WTC11 (cell line): ENCODE results near the gene NRF1. TPM values are rescaled to one million over a fixed set of nuclear protein-coding genes. Genes with fewer than 3 reads are reported as not detected.

Experiments used
- ATAC-seq: fragments of 200-7000 bp; cut with Tn5 transposase; 2 replicates; pipeline ENCODE4 v1.10.0; 2021; ENCODE audit warnings: mild to moderate bottlenecking, moderate library complexity
- CTCF ChIA-PET: fragments of 300-600 bp; sonication (Branson Sonifier 250); formaldehyde crosslinking; loops from one replicate; lab custom pipeline; 2021; ENCODE audit warnings: antibody characterized with exemption; lab: Charles Lee
- POLR2A ChIA-PET: fragments of 350-600 bp; sonication (Branson Sonifier 250); formaldehyde crosslinking; loops from one replicate; lab custom pipeline; 2021; ENCODE audit warnings: antibody characterized with exemption; lab: Charles Lee
- DNase-seq: peaks from one replicate; pipeline ENCODE4 v3.0.0; 2021; ENCODE audit warnings: low spot score
- H3K27ac Mint-ChIP-seq: 2 replicates; pipeline ENCODE4 v1.8.0; 2021; ENCODE audit warnings: mixed read lengths
- H3K27me3 Mint-ChIP-seq: 2 replicates; pipeline ENCODE4 v1.8.0; 2021; ENCODE audit warnings: low read depth, mild to moderate bottlenecking, moderate library complexity, mixed read lengths
- H3K36me3 Mint-ChIP-seq: 2 replicates; pipeline ENCODE4 v1.8.0; 2021; ENCODE audit warnings: mixed read lengths
- H3K4me1 Mint-ChIP-seq: 2 replicates; pipeline ENCODE4 v1.8.0; 2022; ENCODE audit warnings: mixed read lengths
- H3K4me3 Mint-ChIP-seq: 2 replicates; pipeline ENCODE4 v1.8.0; 2021; ENCODE audit warnings: mild to moderate bottlenecking, moderate library complexity, mixed read lengths
- H3K9me3 Mint-ChIP-seq: 2 replicates; pipeline ENCODE4 v1.8.0; 2021; ENCODE audit warnings: mixed read lengths
- CBFB ChIP-seq: sonication (generic); formaldehyde crosslinking; IDR thresholded peaks from 2 replicates; pipeline ENCODE4 v1.8.1; 2022; ENCODE audit warnings: mild to moderate bottlenecking, low read depth, missing genetic modification reagents
- CDX4 ChIP-seq: fragments of 250-450 bp; sonication (Bioruptor Pico); IDR thresholded peaks from 2 replicates; pipeline ENCODE4 v1.9.0; 2021; ENCODE audit warnings: moderate library complexity, mild to moderate bottlenecking, inconsistent platforms, borderline replicate concordance
- CREM ChIP-seq: sonication (generic); formaldehyde crosslinking; IDR thresholded peaks from 2 replicates; pipeline ENCODE4 v1.8.1; 2022; ENCODE audit warnings: mild to moderate bottlenecking, missing genetic modification reagents, moderate library complexity
- E2F4 ChIP-seq: sonication (generic); formaldehyde crosslinking; IDR thresholded peaks from 2 replicates; pipeline ENCODE4 v1.8.1; 2022; ENCODE audit warnings: low read depth, mild to moderate bottlenecking, moderate library complexity, missing genetic modification reagents, borderline replicate concordance
- GABPB1 ChIP-seq: sonication (generic); formaldehyde crosslinking; IDR thresholded peaks from 2 replicates; pipeline ENCODE4 v1.8.1; 2023; ENCODE audit warnings: mild to moderate bottlenecking, missing genetic modification reagents
- GTF2I ChIP-seq: fragments of 250-450 bp; sonication (Bioruptor Pico); conservative IDR thresholded peaks from 2 replicates; pipeline ENCODE4 v1.4.0; 2021; ENCODE audit warnings: mild to moderate bottlenecking
- NR2C2 ChIP-seq: sonication (generic); formaldehyde crosslinking; IDR thresholded peaks from 2 replicates; pipeline ENCODE4 v1.8.0; 2022; ENCODE audit warnings: mild to moderate bottlenecking, missing genetic modification reagents
- PREB ChIP-seq: sonication (generic); formaldehyde crosslinking; IDR thresholded peaks from 2 replicates; pipeline ENCODE4 v1.8.1; 2022; ENCODE audit warnings: mild to moderate bottlenecking, missing genetic modification reagents, moderate library complexity, borderline replicate concordance
- SOX15 ChIP-seq: fragments of 250-450 bp; sonication (Bioruptor Pico); IDR thresholded peaks from 2 replicates; pipeline ENCODE4 v1.9.0; 2021; ENCODE audit warnings: mild to moderate bottlenecking
- TEAD4 ChIP-seq: sonication (generic); formaldehyde crosslinking; IDR thresholded peaks from 2 replicates; pipeline ENCODE4 v1.8.0; 2022; ENCODE audit warnings: mild to moderate bottlenecking, missing genetic modification reagents
- ZBTB21 ChIP-seq: sonication (generic); formaldehyde crosslinking; IDR thresholded peaks from 2 replicates; pipeline ENCODE4 v1.8.1; 2023; ENCODE audit warnings: mild to moderate bottlenecking, missing genetic modification reagents, borderline replicate concordance
- ZNF121 ChIP-seq: sonication (generic); formaldehyde crosslinking; IDR thresholded peaks from 2 replicates; pipeline ENCODE4 v1.8.0; 2023; ENCODE audit warnings: missing genetic modification reagents
- ZNF138 ChIP-seq: sonication (generic); formaldehyde crosslinking; conservative IDR thresholded peaks from 2 replicates; pipeline ENCODE4 v1.8.1; 2022; ENCODE audit warnings: mild to moderate bottlenecking, moderate library complexity, missing genetic modification reagents
- ZNF219 ChIP-seq: sonication (generic); formaldehyde crosslinking; IDR thresholded peaks from 2 replicates; pipeline ENCODE4 v1.8.0; 2023; ENCODE audit warnings: missing genetic modification reagents, mild to moderate bottlenecking, borderline replicate concordance
- ZNF512 ChIP-seq: sonication (generic); formaldehyde crosslinking; IDR thresholded peaks from 2 replicates; pipeline ENCODE4 v1.8.1; 2022; ENCODE audit warnings: missing genetic modification reagents, borderline replicate concordance
- ZNF532 ChIP-seq: fragments of 250-450 bp; sonication (Bioruptor Pico); IDR thresholded peaks from 2 replicates; pipeline ENCODE4 v1.9.0; 2021; ENCODE audit warnings: mild to moderate bottlenecking, borderline replicate concordance
- total RNA-seq: library from RNA; stranded (reverse); gene quantifications from 3 replicates; pipeline ENCODE4 v1.2.3, GENCODE V29; 2021

The NRF1 gene
- total RNA-seq, 1 experiment from 2014 or later: 16.4 TPM

- H3K4me1 Mint-ChIP-seq: no peaks in the 10 kb centered on the region
- TF ChIP-seq ZNF121 (CRISPR knock-in tag): peak; percentile 82; the same call in 1 of the 2 replicates
- no peak for TF ChIP-seq TEAD4 (CRISPR knock-in tag)
- TF ChIP-seq, all 79 proteins: peak for 1
- DNase-seq: no peak
- peaks cover 6% of the 10 kb centered on the region; the same call in 1 of the 2 replicates for H3K9me3 Mint-ChIP-seq
- no peaks in the 10 kb centered on the region for H3K27me3 Mint-ChIP-seq
- POLR2A ChIA-PET: no interaction called here
- no peak for ATAC-seq
- H3K36me3 Mint-ChIP-seq: peaks cover 40% of the 10 kb centered on the region
- no peak overlapping the region for H3K27ac Mint-ChIP-seq
- CTCF ChIA-PET: no interaction called here
- no peak overlapping the region for H3K4me3 Mint-ChIP-seq
Observed at GRCh38 chr7:129724796-129725195, 113.3 kb downstream of the NRF1 start.

- H3K36me3 Mint-ChIP-seq: peaks cover 36% of the 10 kb centered on the region
- ChIA-PET POLR2A (no interaction called here), CTCF (no interaction called here)
- no peaks in the 10 kb centered on the region for H3K27me3 Mint-ChIP-seq
- no peaks in the 10 kb centered on the region for H3K4me1 Mint-ChIP-seq
- TF ChIP-seq ZNF512 (no peak), CBFB (CRISPR knock-in tag) (no peak), GTF2I (no peak), CDX4 (CRISPR knock-in tag) (no peak), CREM (no peak), ZNF138 (CRISPR knock-in tag) (no peak), PREB (CRISPR knock-in tag) (no peak), ZBTB21 (CRISPR knock-in tag) (no peak), E2F4 (CRISPR knock-in tag) (no peak), ZNF219 (CRISPR knock-in tag) (no peak), GABPB1 (CRISPR knock-in tag) (no peak)
- H3K27ac Mint-ChIP-seq: no peak overlapping the region
- no peak for ATAC-seq
- H3K4me3 Mint-ChIP-seq: no peak overlapping the region
- peaks cover 6% of the 10 kb centered on the region; the same call in 1 of the 2 replicates for H3K9me3 Mint-ChIP-seq
- no peak for DNase-seq
Observed at GRCh38 chr7:129728875-129729467, 117.5 kb downstream of the NRF1 start.

- ATAC-seq: no peak
- ChIA-PET CTCF (no interaction called here), POLR2A (no interaction called here)
- no peaks in the 10 kb centered on the region for H3K27me3 Mint-ChIP-seq
- peaks cover 30% of the 10 kb centered on the region for H3K36me3 Mint-ChIP-seq
- peaks cover 4% of the 10 kb centered on the region; the same call in 1 of the 2 replicates for H3K9me3 Mint-ChIP-seq
- no peak for DNase-seq
- H3K4me3 Mint-ChIP-seq: no peak overlapping the region
- no peaks in the 10 kb centered on the region for H3K4me1 Mint-ChIP-seq
- H3K27ac Mint-ChIP-seq: no peak overlapping the region
- TF ChIP-seq ZNF138 (CRISPR knock-in tag) (no peak), NR2C2 (CRISPR knock-in tag) (no peak), SOX15 (CRISPR knock-in tag) (no peak), ZNF512 (no peak), ZNF532 (CRISPR knock-in tag) (no peak)
Observed at GRCh38 chr7:129729511-129729910, 118.0 kb downstream of the NRF1 start.
